Activated T-cell treated with anti-CD3 and anti-CD28 coated beads, Interleukin-2, amount 50 U/mL, for 48 hours (primary cell): ENCODE results near the gene FHDC1.

Experiments used
- DNase-seq, 2 experiments: peaks; one replicate each; pipeline ENCODE4 v3.0.0-alpha.2; 2020

FHDC1 gene

DNA sequence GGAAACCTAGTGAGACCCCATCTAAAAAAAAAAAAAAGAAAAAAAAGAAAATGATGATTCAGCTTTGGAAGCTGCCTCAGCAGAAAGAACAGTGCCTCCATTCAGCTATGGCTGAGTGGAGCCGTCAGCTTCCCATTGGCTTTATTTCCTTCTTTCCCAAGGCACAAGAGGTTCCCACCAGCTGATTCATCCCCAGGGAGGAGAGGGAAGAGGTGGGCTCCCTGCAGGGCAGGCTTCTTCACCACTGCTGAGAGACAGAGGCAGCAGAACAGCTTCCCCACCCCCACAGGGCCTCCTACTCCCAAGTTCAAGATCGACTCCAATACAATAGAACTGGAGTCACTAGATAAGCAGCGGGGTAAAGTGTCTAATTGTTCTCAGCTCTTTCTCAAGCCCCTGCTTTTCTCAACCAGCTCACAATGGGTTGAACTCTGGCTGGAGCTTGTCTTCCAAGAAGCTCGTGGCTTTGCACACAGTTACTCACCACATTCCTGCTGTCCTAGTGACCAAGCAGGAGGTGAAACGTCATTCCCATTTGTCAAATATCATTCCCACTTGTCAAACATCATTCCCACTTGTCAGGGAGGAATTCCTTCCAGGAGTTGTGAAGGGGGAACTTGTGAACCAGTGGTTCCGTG, 47.8 kb downstream of the FHDC1 start:
- no peak for DNase-seq

DNA sequence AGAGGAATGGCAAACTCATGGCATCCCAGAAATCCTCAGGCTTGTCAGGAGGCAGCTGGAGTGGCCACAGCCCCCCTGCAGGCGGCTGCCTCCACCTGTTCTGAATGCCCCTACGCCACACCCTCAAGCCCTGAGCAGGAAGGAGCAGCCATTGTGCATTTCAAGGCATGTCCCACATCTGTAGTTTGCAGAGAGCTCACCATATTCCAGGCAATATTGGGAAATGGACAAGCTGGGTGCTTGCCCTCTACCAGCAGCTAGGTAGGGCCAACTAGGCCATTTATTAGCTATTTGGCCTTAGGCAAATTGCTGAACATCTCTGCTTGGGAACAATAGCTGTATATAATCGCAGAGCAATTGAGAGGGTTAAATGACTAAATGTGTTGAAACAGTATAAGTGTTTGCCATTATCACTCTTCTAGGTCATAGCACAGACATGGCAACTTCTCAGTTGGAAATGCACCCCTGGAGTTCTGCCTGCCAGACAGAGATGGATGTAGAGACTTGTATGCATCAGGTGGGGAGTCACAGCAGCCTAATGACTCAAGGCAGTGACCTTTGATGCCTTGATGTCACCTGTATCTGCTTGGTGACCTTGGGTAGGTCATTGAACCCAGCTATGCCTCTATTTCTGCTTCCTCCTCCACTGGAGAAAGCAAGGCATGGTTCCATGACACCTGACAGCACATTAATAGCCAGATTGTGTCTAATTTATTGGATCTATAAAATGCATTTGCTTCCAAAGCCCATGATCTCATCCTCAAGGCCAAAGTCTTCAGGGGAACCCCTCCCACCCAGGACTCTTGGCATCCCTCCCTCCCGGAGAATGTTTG, 52.8 kb downstream of the FHDC1 start:
- DNase-seq = no peak

DNA sequence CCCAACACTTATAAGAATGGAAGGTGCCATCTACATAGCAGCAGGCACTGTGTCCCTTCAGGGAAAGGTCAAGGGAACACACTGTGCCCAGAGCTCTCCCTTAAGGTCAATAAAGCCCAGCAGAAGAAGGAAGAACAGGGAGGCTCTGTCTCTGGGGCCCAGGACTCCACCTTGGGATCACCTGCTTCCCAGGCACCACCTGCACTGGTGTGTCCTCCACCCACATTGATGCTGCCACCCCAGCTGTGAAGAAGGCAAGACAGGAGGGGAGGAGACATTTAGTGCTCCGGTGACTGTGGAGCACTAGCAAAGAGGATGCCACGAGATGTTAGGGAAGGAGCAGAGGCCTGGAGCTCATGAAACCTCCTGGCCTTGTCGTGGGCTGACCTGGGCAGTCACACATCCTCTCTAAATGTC, 53.4 kb downstream of the FHDC1 start:
- no peak for DNase-seq

DNA sequence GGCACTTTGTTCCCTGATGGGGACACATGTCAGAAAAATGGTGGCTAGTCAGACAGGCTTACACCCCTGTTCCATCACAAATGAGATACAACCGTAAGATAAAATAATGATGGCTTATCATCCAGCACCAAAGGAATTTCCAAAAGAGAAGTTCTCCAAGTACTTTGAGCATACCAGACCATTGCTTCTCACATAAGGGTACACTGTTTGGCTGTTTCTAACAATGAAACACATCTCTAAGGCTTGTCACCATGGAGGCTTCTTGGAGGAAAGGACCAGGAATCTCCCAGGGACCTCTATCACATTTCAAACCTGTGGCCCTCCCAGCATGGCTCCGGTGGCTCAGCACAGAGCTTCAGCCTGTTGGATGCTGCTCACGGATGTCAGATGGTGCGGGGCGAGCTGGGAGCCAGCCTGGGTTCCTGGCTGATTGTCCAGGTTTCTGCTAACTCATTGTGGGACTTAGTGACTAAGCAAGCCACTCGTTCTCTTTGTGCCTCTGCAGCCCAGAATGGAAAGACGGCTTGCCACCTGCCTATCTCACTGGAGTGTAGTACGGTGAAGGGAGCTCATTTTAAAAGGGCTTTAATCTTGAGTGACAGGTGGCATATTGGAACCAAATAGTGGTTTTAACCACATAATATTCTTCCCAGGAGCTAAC, 54.5 kb downstream of the FHDC1 start:
- DNase-seq = no peak

DNA sequence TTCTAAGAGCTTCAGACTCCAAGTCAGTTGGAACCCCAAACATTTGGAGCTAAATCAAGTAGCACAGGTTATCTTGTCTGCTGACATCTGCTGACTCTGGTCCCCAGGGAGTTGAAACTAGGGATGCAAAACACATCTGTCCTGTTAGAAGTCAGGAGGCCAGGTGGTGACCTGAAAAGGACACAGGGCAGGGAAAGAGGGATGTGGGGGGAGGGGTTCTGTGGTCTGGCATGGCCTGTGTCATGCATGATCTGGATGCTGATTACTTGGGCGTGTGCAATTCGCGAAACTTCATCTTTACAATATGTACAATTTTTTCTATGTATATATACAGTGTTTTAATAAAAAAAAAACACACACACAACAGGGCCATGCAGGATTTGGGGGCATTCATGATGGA, 55.3 kb downstream of the FHDC1 start:
- DNase-seq = no peak

DNA sequence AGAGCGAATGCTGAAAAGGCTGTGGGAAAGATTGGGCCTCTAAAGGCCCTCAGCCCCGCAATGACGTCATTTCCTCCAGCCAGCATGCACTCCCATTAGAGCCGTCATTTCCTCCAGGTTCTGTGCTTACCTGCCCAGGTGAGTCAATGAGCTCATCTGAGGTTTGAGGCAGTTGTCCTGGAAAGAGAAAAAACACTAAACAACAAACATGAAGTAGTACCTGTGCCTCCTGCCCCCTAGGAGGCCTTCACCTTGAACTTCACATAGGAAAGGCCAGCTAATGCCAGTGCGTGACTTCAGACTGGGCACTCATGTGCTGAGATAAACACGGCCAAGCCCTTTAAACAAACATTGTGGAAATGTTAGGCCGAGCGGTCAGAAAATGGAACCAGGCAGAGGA, 55.9 kb downstream of the FHDC1 start:
- no peak for DNase-seq

DNA sequence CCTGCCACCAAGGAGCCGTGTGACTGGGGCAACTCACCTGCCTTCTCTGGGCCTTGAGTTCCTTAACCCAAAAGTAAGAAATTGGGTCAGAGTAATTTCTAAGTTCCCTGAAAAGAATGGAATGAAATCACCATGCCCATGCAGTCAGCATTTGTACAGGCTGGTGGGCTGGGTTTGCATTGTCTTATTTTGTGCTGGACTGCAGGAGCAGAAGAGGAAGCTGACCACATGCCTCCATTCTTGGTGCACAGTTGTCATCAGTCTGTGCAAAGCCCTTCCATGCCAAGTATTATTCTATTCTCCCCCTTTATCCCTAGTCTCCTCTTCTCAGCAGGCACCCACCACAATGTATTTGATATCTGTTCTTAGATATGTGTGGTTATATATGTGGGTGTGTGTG, 56.3 kb downstream of the FHDC1 start:
- DNase-seq = no peak

DNA sequence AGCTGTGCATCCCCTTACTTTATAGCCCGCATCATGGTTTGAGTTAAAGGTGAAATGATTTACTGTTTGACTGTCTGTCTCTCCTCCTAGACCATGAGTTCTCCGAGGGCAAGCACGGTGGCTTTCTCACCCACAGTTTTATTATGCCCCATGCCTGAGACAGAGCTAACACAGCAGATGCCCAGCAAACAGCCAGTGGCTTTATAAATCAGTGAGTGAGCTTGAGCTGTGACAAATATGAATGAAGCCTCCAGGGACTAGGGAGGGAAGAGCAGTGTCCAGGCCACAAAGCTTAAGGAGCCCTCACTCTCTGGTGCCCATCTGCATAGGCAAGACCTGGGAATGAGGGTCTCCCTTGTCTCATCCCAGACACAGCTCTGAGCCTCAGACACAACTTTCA, 57.9 kb downstream of the FHDC1 start:
- no peak for DNase-seq

DNA sequence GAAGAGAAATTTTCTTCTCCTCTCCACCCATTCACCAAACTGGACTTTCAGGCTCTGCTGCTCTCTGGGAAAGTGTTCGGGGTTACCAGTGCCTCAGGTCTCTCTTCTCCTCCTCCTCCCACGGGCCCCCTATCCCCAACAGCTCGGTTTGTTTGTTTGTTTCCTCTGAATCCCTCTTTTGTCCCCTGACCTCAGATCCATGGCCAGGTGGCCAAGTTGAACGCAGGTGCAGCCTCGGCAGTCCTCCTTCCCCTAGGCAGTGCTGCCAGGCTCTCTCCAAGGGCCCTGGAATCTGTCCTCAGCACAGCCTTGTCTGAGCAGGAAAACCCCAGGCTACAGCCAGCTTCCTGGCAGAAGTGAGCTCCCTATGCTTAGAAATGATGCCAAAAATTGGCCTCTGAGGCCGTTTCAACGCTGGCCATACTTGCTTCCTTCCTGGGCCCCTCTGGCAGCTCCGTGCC, 60.0 kb downstream of the FHDC1 start:
- DNase-seq = no peak

DNA sequence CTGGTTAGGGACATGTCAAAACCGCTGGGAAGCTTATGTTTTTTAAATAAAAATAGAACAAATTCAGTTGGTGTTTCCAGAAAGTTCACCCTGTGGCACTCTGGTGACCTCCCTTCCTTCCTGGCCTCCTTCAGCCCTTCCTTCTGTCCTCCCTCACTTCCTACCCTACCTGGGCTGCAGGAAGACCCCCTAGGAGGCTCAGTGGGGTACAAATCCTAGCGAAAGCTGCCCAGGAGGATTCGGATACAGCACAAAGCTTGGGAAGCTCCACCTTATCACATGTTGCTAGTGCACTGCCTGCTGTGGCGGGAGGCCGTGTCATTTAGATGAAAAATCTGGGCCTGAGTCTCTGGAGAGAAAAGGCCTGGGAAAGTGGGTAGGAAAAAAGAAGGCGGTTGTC, 60.5 kb downstream of the FHDC1 start:
- no peak for DNase-seq

DNA sequence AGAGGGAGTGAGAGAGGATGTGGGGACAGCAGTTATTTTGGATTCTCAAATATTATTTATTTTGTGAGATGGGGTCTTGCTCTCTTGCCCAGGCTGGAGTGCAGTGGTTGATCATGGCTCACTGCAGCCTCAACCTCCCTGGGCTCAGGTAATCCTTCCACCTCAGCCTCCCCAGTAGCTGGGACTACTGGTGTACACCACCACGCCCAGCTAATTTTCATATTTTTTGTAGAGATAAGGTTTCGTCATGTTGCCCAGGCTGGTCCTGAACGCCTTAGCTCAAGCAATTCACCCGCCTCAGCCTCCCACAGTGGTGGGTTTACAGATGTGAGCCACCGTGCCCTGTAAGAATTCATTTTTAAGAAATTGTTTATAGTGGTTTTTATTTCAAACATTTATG, 61.2 kb downstream of the FHDC1 start:
- DNase-seq = no peak

DNA sequence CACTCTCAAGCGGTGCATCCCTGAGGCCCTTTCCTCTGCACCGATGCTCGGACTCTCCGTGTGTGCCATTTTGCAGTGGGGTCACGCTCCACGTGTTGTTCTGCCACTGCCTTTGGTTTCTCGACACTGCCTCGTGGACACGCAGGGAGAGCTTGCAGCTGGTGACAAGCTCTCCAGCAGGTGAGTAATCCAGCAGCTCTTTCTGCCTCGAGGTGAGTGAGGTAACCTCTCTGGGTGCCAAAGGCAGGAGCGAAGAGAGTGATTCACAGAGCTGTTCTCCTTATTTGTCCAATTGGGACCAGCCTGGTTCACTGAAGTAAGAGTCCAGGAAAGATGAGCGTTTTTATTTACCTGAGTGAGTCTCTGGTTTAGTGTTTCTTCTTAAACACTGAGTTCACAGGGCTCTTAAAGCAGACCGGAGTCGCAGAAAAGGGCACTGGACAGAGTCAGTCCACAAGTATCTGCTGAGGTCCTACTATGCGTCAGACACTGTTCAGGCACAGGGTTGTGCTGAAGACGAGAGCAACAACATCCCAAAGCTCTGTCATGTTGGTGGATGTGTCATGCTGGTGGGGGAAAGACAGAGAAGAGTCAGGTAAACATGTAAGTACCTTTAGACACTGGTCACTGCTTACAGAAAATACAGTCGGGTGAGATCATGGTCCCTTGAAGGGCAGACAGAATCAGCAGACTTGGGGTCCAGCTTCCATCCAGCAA, 61.8 kb downstream of the FHDC1 start:
- no peak for DNase-seq

DNA sequence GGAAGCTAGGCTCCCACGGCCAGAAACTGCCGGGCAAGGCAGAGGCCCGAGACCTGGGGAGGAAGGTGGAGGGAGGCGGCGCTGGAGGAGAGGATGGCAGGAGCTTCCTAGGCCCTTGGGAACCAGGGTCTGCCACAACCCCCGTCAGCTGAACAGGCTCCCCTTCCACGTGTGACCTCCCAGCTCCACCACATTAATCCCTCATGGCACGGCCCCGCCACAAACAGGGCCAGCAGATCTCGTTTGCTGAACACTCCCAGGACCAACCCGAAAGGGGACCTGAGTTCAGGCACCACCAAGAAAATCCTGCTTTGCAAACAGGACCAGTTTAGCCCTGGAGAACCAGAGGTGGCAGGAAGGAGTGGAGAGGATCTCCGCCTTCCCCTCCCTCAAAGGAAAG, 62.7 kb downstream of the FHDC1 start:
- DNase-seq = no peak

DNA sequence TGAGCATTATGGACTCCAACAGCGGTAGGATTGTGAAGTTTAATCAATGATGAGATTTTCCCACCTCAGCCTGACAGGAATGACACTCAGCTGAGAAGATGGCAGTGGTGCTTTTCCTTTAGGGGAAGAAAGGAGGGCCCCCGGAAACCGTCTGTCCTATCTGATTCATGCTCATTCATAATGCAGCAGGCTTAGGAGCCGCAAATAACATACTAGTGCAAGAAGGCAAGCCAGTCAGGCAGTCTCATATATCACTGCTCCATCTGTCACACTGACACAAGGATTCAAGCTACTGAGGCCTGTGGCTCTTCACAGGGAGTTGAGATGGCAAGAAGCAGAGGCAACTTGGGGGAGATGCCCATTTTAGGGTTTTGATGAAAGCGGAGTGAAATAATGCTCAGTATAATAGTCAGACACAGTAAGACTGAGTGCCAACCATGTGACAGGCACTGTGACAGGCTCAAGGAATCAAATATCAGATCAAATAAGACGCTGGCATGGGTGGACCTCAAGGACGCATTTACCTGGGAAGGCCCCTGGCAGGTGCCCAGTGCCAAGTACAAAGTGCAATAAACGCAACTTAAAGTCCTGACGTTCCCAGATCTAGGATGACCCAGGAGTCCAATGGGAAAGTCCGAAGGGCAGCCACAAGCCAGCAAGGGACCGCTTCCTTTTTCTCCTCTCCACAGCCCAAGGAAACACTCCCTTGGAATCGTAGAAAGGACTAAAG, 63.4 kb downstream of the FHDC1 start:
- no peak for DNase-seq

DNA sequence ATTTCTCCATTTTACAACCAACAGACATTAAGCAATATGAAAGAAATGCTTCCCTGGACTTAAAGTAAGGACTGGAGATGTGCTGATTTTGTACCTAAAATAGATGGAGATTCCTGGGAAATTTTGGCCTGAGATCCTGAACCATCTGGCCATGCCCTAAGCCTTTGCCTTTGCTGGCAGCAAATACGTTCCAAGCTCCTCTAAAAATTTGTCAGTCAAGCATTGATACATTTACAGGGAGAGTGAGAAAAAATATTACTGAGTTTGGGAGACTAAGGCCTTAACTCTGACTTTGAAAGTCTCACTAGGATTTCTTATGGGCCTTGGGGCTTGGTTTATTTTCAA, 63.9 kb downstream of the FHDC1 start:
- no peak for DNase-seq

DNA sequence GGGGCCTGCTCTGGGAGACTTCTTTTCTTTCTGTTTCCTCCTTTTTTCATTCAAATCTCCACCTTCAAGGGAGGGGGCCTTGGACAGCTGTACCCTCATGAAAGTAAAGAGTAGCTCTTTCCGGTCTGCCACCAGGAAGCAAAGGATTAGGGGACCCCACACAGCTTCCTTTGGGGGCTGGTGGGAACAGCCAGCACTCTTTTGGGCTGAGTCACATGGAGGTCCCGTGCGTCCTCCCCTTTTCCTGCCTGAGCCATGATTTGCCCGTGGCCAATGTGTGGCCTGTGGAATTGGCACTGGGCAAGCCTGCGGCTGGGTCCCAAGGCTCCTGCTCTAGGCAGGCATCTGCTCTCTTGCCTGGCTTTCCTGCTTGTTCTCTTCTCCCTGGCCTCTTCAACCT, 65.5 kb downstream of the FHDC1 start:
- no peak for DNase-seq

DNA sequence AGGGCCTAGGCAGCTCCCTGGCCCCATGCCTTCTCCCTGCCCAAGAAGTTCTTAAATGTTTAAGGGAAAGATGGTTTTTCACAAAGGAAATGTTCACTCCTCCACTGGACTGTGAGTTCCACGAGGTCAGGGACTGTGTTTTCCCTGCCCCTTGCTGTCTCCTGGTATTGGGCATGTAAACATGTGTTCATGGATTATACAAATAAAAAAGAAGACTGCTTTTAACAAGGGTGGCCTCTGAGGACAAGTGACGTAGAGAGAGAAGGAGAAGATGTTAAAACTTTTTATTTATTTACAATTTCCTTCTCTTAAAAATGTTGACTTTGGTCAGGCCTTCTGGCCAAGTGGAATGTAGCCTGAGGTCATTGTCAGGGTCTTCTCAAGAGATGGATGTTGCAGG, 66.0 kb downstream of the FHDC1 start:
- DNase-seq = no peak

DNA sequence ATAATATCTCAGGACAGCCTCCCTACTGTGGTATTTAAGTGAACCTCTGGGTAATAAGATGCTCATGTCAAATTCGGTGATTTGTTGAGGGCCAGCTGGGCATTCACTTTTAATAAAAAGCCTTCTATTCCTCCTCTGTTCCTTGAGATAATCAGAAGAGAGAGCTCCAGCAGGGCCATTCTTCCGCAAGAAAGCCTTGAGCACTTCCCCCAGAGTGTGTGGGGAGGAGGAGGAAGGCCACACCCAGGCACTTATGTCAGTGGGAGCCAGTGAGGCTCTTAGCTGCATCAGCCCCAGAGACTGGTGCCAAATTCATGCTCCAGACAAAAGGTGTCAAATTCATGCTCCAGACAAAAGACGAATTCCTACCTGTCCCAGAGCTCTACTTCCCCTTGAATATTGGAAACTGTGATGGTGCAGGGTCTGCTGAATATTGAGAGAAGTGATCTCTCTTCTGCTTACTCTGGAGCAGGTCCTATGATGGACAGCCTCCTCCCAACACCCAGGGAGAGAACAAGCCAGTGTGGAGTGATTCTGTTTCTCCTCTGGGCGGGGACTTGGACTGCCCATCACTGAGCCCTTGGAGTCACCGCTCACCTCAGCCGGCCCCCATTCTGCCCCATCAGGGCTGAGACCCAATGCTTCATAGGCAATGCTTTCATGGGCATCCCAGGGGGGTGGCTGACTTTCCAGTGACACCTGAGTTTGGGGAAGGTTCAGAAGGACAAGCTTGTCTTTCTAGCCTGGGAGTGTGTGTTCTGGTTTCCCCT, 68.1 kb downstream of the FHDC1 start:
- DNase-seq = no peak

DNA sequence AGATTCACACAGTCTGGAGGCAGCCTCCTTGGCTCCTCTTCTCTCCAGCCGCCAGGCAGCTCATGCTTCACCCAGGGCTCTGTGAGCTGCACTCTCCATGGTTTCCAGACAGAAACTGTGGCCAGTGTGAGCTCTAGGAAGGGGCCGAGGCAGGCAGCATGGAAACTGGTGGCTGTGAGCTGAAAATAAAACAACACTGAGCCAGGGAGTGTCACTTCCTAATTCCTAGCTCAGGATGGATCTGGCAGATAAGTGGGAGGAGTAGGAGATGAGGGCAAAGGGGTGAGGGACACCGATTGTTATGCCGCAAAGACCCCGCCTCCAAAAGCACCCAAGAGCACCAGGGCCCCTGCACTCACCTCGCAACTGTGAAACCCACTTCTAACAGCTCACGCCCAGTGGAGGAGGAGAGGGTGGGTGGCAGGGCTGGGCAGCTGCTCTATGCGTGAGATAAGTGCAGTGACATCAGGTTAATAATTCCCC, 69.8 kb downstream of the FHDC1 start:
- no peak for DNase-seq

DNA sequence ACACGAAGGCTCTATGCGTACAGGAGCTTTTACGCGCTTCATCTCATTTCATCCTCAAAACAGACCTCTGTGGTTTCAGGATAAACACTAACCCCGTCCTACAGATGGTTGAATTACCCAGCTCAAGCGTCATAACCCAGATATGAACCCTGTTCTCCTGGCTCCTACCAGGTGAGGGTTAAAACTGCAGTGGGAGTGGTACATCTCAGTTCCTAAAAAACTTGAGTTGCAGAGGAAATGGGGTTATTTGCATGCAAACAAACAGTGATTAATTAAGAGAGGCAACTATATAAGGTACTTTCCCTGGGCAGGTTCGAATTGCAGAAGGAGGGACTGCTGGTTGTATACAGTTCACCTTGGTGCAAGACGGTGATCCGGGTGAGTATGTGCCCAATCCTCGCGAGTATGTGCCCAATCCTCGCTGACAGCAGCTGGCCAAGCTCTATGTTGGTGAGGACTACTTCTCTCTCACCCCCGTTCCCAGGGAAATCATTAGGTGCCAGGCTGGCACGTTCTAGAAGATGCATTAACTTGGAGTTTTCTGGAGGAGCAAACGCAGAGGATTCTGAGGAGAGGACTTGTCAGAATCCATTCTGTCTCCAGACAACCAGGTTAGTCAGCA, 72.6 kb downstream of the FHDC1 start:
- DNase-seq = no peak

DNA sequence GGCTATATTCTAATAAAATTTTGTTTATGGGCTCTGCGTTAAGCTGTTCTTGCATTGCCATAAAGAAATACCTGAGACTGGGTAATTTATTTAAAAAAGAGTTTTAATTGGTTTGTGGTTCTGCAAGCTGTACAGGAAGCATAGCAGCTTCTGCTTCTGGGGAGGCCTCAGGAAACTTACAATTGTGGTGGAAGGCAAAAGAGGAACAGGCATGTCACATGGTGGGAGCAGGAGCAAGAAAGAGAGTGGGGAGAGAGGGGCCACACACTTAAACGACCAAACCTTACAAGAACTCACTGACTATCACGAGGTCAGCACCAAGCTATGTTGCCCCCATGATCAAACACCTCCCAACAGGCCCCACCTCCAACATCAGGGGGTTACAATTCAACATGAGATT, 74.0 kb downstream of the FHDC1 start:
- DNase-seq = no peak
